ENCODE measurements around the gene SLC6A12. TPM values are rescaled to one million over a fixed set of nuclear protein-coding genes. Genes with fewer than 3 reads are reported as not detected.

SLC6A12 gene
- total RNA-seq, 1 experiment from 2014 or later, result 2.1 TPM

GRCh38 chr12:161823-162222 is 52.1 kb downstream of the SLC6A12 start:
- H3K36me3 Mint-ChIP-seq (ENCODE audit: insufficient read depth, unreplicated experiment), result no peaks in the 10 kb centered on the region
- no peak overlapping the region for H3K4me3 Mint-ChIP-seq (ENCODE audit: unreplicated experiment)
- intact Hi-C loops (cut with micrococcal nuclease; ENCODE audit: unreplicated experiment), result no loop called here
- CTCF ChIA-PET, result no interaction called here
- no peak overlapping the region for H3K4me3 ChIP-seq (ENCODE audit: low read depth, low read length)
- BruUV-seq (replicated peaks), result no TSS peak
- H3K4me1 ChIP-seq, result peaks cover 1% of the 10 kb centered on the region; the same call in 1 of the 2 replicates
- DNase-seq, result no peak
- H3K27ac Mint-ChIP-seq (ENCODE audit: unreplicated experiment), result no peak overlapping the region
- TF ChIP-seq CTCF (IDR thresholded peaks at IDR 0.05; ENCODE audit: insufficient read depth in 1 of 2, low read depth in 1 of 2, low read length in 1 of 2, severe bottlenecking in 1 of 2, unreplicated experiment in 1 of 2), result no peak
- peaks cover 14% of the 10 kb centered on the region for H3K27me3 Mint-ChIP-seq (ENCODE audit: insufficient read depth, unreplicated experiment)
- no peaks in the 10 kb centered on the region for H3K36me3 ChIP-seq (ENCODE audit: control insufficient read depth, insufficient read depth, low read length)
- no peaks in the 10 kb centered on the region for H3K9me3 Mint-ChIP-seq (ENCODE audit: unreplicated experiment)
- POLR2A ChIA-PET, result no interaction called here
- no peaks in the 10 kb centered on the region for H3K9me3 ChIP-seq
- no peaks in the 10 kb centered on the region for H3K27me3 ChIP-seq (replicated peaks; ENCODE audit: control insufficient read depth, insufficient read depth, low read length)
- peaks cover 8% of the 10 kb centered on the region for H3K4me1 Mint-ChIP-seq (ENCODE audit: low read depth, unreplicated experiment)

- BruUV-seq (replicated peaks), result no TSS peak
- DNase-seq, result no peak
- no peak overlapping the region for H3K4me3 Mint-ChIP-seq (ENCODE audit: unreplicated experiment)
- Histone ChIP-seq H3K27me3 (replicated peaks; ENCODE audit: control insufficient read depth, insufficient read depth, low read length) (no peaks in the 10 kb centered on the region), H3K4me3 (ENCODE audit: low read depth, low read length) (no peak overlapping the region), H3K9me3 (no peaks in the 10 kb centered on the region), H3K36me3 (ENCODE audit: control insufficient read depth, insufficient read depth, low read length) (no peaks in the 10 kb centered on the region), H3K4me1 (no peaks in the 10 kb centered on the region)
- intact Hi-C loops (cut with micrococcal nuclease; ENCODE audit: unreplicated experiment), result no loop called here
- peaks cover 7% of the 10 kb centered on the region for H3K4me1 Mint-ChIP-seq (ENCODE audit: low read depth, unreplicated experiment)
- H3K27me3 Mint-ChIP-seq (ENCODE audit: insufficient read depth, unreplicated experiment), result peaks cover 14% of the 10 kb centered on the region
- H3K9me3 Mint-ChIP-seq (ENCODE audit: unreplicated experiment), result no peaks in the 10 kb centered on the region
- CTCF ChIA-PET, result no interaction called here
- POLR2A ChIA-PET, result no interaction called here
- no peaks in the 10 kb centered on the region for H3K36me3 Mint-ChIP-seq (ENCODE audit: insufficient read depth, unreplicated experiment)
- no peak for TF ChIP-seq CTCF (IDR thresholded peaks at IDR 0.05; ENCODE audit: insufficient read depth in 1 of 2, low read depth in 1 of 2, low read length in 1 of 2, severe bottlenecking in 1 of 2, unreplicated experiment in 1 of 2)
- H3K27ac Mint-ChIP-seq (ENCODE audit: unreplicated experiment), result no peak overlapping the region
Observed at GRCh38 chr12:160858-161257, 53.1 kb downstream of the SLC6A12 start.

GRCh38 chr12:159156-159782 is 54.7 kb downstream of the SLC6A12 start:
- intact Hi-C loops (cut with micrococcal nuclease; ENCODE audit: unreplicated experiment), result no loop called here
- TF ChIP-seq CTCF (IDR thresholded peaks at IDR 0.05; ENCODE audit: insufficient read depth in 1 of 2, low read depth in 1 of 2, low read length in 1 of 2, severe bottlenecking in 1 of 2, unreplicated experiment in 1 of 2), result no peak
- BruUV-seq (replicated peaks), result no TSS peak
- Mint-ChIP-seq H3K4me1 (ENCODE audit: low read depth, unreplicated experiment) (peaks cover 2% of the 10 kb centered on the region), H3K36me3 (ENCODE audit: insufficient read depth, unreplicated experiment) (no peaks in the 10 kb centered on the region), H3K27me3 (ENCODE audit: insufficient read depth, unreplicated experiment) (peaks cover 14% of the 10 kb centered on the region), H3K9me3 (ENCODE audit: unreplicated experiment) (no peaks in the 10 kb centered on the region), H3K4me3 (ENCODE audit: unreplicated experiment) (no peak overlapping the region), H3K27ac (ENCODE audit: unreplicated experiment) (no peak overlapping the region)
- peaks cover 5% of the 10 kb centered on the region; the same call in 1 of the 2 replicates for H3K9me3 ChIP-seq
- H3K4me3 ChIP-seq (ENCODE audit: low read depth, low read length), result no peak overlapping the region
- no peaks in the 10 kb centered on the region for H3K4me1 ChIP-seq
- no peaks in the 10 kb centered on the region for H3K27me3 ChIP-seq (replicated peaks; ENCODE audit: control insufficient read depth, insufficient read depth, low read length)
- ChIA-PET CTCF (no interaction called here), POLR2A (no interaction called here)
- no peaks in the 10 kb centered on the region for H3K36me3 ChIP-seq (ENCODE audit: control insufficient read depth, insufficient read depth, low read length)
- no peak for DNase-seq
